Natural killer cell (primary cell): ENCODE results near the gene MAP3K4. TPM values are rescaled to one million over a fixed set of nuclear protein-coding genes. Genes with fewer than 3 reads are reported as not detected.
"Not testable (repeated sequence)": the region's sequence is repeated elsewhere in the genome, so short reads cannot be mapped to it uniquely, and the experiment has no call there.

ENCODE experiments used
- ATAC-seq, 3 donors: fragments of 150-1000 bp in 2 of 3; fragments of 200-7000 bp in 1 of 3; cut with Tn5 transposase; 1 replicate in 1 of 3; 2 replicates in 2 of 3; pipeline ENCODE4 v1.10.0; 2021; ENCODE audit warnings: mild to moderate bottlenecking in 2 of 3, moderate library complexity in 2 of 3
- DNase-seq, 2 donors: peaks; one replicate each; pipeline versions ENCODE4 v3.0.0 to v3.0.0-alpha.2; 2013 to 2021; ENCODE audit warnings: mixed read lengths in 1 of 2
- H3K27ac ChIP-seq: one replicate; pipeline ENCODE4 v1.5.1; 2013; ENCODE audit warnings: mild to moderate bottlenecking, low read length
- H3K27me3 ChIP-seq: one replicate; pipeline ENCODE4 v1.6.1; 2013; ENCODE audit warnings: low read length; ENCODE audit not compliant: control insufficient read depth, insufficient read depth
- H3K36me3 ChIP-seq: one replicate; pipeline ENCODE4 v1.6.1; 2013; ENCODE audit warnings: low read length; ENCODE audit not compliant: control insufficient read depth, insufficient read depth
- H3K4me1 ChIP-seq: one replicate; pipeline ENCODE4 v1.6.1; 2013; ENCODE audit warnings: low read length; ENCODE audit not compliant: control insufficient read depth, insufficient read depth
- H3K4me3 ChIP-seq: one replicate; pipeline ENCODE4 v1.5.1; 2013; ENCODE audit warnings: low read length
- H3K9me3 ChIP-seq: one replicate; pipeline ENCODE4 v1.6.1; 2013; ENCODE audit warnings: low read length; ENCODE audit not compliant: control insufficient read depth, insufficient read depth
- H3K27ac Mint-ChIP-seq, 2 donors: one replicate each; pipeline ENCODE4 v1.8.0; 2022; ENCODE audit warnings: mild to moderate bottlenecking in 2 of 2, mixed read lengths in 2 of 2, moderate library complexity in 1 of 2
- H3K27me3 Mint-ChIP-seq, 2 donors: one replicate each; pipeline ENCODE4 v1.8.0; 2022; ENCODE audit warnings: low read depth in 2 of 2, mixed read lengths in 2 of 2
- H3K36me3 Mint-ChIP-seq: one replicate; pipeline ENCODE4 v1.8.0; 2022; ENCODE audit warnings: mixed read lengths
- H3K4me1 Mint-ChIP-seq, 2 donors: one replicate each; pipeline ENCODE4 v1.8.0; 2022; ENCODE audit warnings: mixed read lengths in 2 of 2
- H3K4me3 Mint-ChIP-seq: one replicate; pipeline ENCODE4 v1.8.0; 2022; ENCODE audit warnings: mild to moderate bottlenecking, moderate library complexity, mixed read lengths
- H3K9me3 Mint-ChIP-seq, 2 donors: one replicate each; pipeline ENCODE4 v1.8.0; 2022; ENCODE audit warnings: mixed read lengths in 2 of 2
- CTCF ChIP-seq: fragments of 200-600 bp; IDR thresholded peaks from one replicate; pipeline ENCODE4 v1.8.0; 2022; ENCODE audit warnings: antibody characterized with exemption
- WGBS: methylation state at CpG from one replicate; pipeline ENCODE4 v1.1.7; 2013; ENCODE audit warnings: missing lambda C conversion rate; ENCODE audit not compliant: insufficient coverage; 5-methylcytosine and 5-hydroxymethylcytosine counted together
- intact Hi-C: fragments of 100-400 bp; cut with micrococcal nuclease; formaldehyde crosslinking; loops from one replicate; pipeline ENCODE4 v1.14.2; 2022
- total RNA-seq, 4 donors: library from RNA; stranded (reverse); fragments of 120-200 nt in 1 of 4; gene quantifications; one replicate each; pipeline versions ENCODE4 v1.2.3 to v1.2.4, GENCODE V29; 2013 to 2022

MAP3K4 gene
- total RNA-seq, 3 donors from 2014 or later (not counting 1 experiment from before 2014, with no cell fraction given) = 46.5 to 79.9 (median 67.0) TPM

DNA sequence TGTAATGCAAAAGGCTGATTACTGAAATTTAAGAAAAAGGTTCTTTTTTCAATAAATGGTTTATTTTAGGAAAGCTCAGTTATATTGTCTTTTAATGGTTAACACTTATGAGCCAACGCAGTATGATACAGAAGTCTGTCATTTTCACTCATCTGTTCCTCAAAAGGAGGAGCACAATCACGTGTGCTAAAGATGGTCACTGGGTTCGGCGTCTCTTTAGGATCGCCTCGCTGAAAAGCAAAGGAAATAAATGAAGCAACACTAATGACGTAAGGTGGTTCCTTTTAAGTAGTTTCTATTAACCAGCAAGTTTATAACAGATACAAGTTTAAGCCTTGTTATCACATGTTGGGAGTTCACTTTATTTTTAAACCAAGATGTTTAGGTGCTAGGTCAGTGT, 125.7 kb downstream of the MAP3K4 start:
- Mint-ChIP-seq H3K4me3 (no peak overlapping the region), H3K4me1 (peaks cover 0 to 8% of the 10 kb centered on the region in 2 donors), H3K27ac (no peak overlapping the region), H3K36me3 (peaks cover 50% of the 10 kb centered on the region), H3K27me3 (no peaks in the 10 kb centered on the region), H3K9me3 (peaks cover 2 to 6% of the 10 kb centered on the region in 2 donors)
- TF ChIP-seq CTCF = no peak
- no peaks in the 10 kb centered on the region for H3K4me1 ChIP-seq
- DNase-seq (no peak), ATAC-seq (no peak)
- no peaks in the 10 kb centered on the region for H3K9me3 ChIP-seq
- intact Hi-C loops = no loop called here
- H3K27ac ChIP-seq = no peak overlapping the region
- WGBS = 93% methylated on average over 7 of the region's 7 CpGs
- H3K4me3 ChIP-seq = no peak overlapping the region
- no peaks in the 10 kb centered on the region for H3K27me3 ChIP-seq
- peaks cover 44% of the 10 kb centered on the region for H3K36me3 ChIP-seq

GRCh38 chr6:161117942-161118341, 126.4 kb downstream of the MAP3K4 start:
- H3K4me3 ChIP-seq = no peak overlapping the region
- H3K4me1 Mint-ChIP-seq = peaks cover 0 to 8% of the 10 kb centered on the region in 2 donors
- H3K27me3 Mint-ChIP-seq = no peaks in the 10 kb centered on the region
- DNase-seq (no peak), ATAC-seq (no peak)
- 89% methylated on average over 1 of the region's 2 CpGs for WGBS
- H3K9me3 ChIP-seq = no peaks in the 10 kb centered on the region
- no peak for TF ChIP-seq CTCF
- intact Hi-C loops = no loop called here
- H3K36me3 ChIP-seq = peaks cover 38% of the 10 kb centered on the region
- H3K36me3 Mint-ChIP-seq = peaks cover 48% of the 10 kb centered on the region
- no peak overlapping the region for H3K4me3 Mint-ChIP-seq
- no peak overlapping the region for H3K27ac Mint-ChIP-seq
- no peak overlapping the region for H3K27ac ChIP-seq
- H3K9me3 Mint-ChIP-seq = peaks cover 2 to 6% of the 10 kb centered on the region in 2 donors
- no peaks in the 10 kb centered on the region for H3K27me3 ChIP-seq
- H3K4me1 ChIP-seq = no peaks in the 10 kb centered on the region

- H3K27ac ChIP-seq, H3K9me3 ChIP-seq, DNase-seq, intact Hi-C loops, H3K4me1 ChIP-seq, H3K4me3 ChIP-seq, H3K4me1 Mint-ChIP-seq, H3K4me3 Mint-ChIP-seq, H3K27me3 Mint-ChIP-seq, H3K27ac Mint-ChIP-seq, H3K36me3 ChIP-seq, ATAC-seq, H3K27me3 ChIP-seq: not testable (repeated sequence)
- Mint-ChIP-seq H3K36me3 (peaks cover 62% of the 10 kb centered on the region), H3K9me3 (peaks cover 3 to 18% of the 10 kb centered on the region in 2 donors)
These were observed 131.8 kb downstream of the MAP3K4 start for GRCh38 chr6:161123319-161123718.

DNA sequence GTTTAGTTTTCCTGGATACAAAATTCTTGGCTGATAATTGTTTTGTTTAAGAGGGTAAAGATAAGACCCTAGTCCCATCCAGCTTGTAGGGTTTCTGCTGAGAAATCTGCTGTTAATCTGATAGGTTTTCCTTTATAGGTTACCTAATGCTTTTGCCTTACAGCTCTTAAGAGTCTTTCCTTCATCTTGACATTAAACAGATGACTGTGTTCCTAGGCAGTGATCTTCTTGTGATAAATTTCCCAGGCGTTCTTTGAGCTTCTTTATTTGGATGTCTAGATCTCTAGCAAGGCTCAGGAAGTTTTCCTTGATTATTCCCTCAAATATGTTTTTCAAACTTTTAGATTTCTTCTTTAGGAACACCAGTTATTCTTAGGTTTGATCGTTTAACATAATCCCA, 134.0 kb downstream of the MAP3K4 start:
- H3K36me3 ChIP-seq = no peaks in the 10 kb centered on the region
- H3K27ac Mint-ChIP-seq = no peak overlapping the region
- no peaks in the 10 kb centered on the region for H3K4me1 ChIP-seq
- DNase-seq (no peak), ATAC-seq (no peak)
- H3K27me3 Mint-ChIP-seq = no peaks in the 10 kb centered on the region
- H3K4me3 ChIP-seq = no peak overlapping the region
- no peaks in the 10 kb centered on the region for H3K9me3 ChIP-seq
- no peak overlapping the region for H3K4me3 Mint-ChIP-seq
- no peak for TF ChIP-seq CTCF
- no peak overlapping the region for H3K27ac ChIP-seq
- H3K4me1 Mint-ChIP-seq = peaks cover 0 to 2% of the 10 kb centered on the region in 2 donors
- intact Hi-C loops = no loop called here
- H3K9me3 Mint-ChIP-seq = peaks cover 2 to 13% of the 10 kb centered on the region in 2 donors
- peaks cover 46% of the 10 kb centered on the region for H3K36me3 Mint-ChIP-seq
- WGBS = 100% methylated on average over 1 of the region's 2 CpGs
- no peaks in the 10 kb centered on the region for H3K27me3 ChIP-seq
